ENCODE data around the gene PRCD.

GRCh38 chr17:76567634-76568432, 28.0 kb downstream of the PRCD start:
- TF ChIP-seq CTCF (IDR thresholded peaks at IDR 0.05): no peak
- no peak for TF ChIP-seq POLR2A (IDR thresholded peaks at IDR 0.05)

Measured in right lobe of liver (tissue), 4 donors.